Spleen (tissue), 7 donors: ENCODE measurements around the gene DDIT4.

Experiments
- POLR2AphosphoS5 ChIP-seq, 3 donors: sonication (generic); formaldehyde crosslinking; IDR thresholded peaks; one replicate each; pipeline ENCODE4 v1.5.1; 2017; ENCODE audit warnings: antibody characterized with exemption in 3 of 3
- TF ChIP-seq, protein P1 (sequence below), 11 experiments: fragments of 200-600 bp in 7 of 11; fragments of 450-650 bp in 4 of 11; sonication (generic) in 4 of 11; IDR thresholded peaks in 8 of 11; conservative IDR thresholded peaks in 3 of 11; 1 replicate in 7 of 11; 2 replicates in 4 of 11; pipeline versions ENCODE4 v1.4.0 to v1.8.0; 2016 to 2021; ENCODE audit warnings: antibody characterized with exemption in 11 of 11, inconsistent platforms in 4 of 11, mild to moderate bottlenecking in 1 of 11
- donor health status: DM: no; HTN: no; CAD: no; lungs with moderate emphysema.
- donor health status: DM: no; HTN: no; CAD: no.
- donor health status: DM: no; HTN: no; CAD: no.

DNA sequence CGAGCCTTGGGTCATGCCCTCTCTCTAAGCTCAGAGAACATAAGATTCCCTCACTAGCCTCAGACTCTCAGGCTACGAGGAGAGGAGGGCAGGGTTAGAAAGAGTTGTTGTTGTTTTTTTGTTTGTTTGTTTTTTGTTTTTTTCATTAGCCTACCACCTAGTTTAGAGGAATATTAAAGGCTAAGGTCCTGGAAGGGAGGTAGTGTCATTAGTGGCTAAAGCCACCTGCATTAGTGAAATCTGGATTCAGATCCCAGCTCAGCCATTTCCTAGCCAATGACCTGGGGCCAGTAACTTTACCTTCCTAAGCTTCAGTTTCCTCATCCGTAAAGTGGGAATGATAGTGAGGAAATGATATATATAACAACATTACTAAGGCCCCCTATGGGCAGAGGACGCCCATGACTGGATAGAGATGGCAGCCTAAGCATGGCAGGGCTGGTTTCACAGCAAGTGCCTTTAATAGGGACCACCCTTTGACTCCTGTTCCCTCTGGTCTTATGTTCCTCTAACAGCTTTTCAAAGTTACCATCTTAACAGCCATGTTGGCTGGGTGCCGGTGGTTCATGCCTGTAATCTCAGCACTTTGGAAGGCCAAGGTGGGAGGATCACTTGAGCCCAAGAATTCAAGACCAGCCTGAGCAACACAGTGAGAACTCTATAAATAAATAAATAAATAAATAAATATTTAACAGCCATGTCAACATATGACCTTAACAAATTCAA lies 5.1 kb downstream of the DDIT4 start:
- TF ChIP-seq, protein P1, sequence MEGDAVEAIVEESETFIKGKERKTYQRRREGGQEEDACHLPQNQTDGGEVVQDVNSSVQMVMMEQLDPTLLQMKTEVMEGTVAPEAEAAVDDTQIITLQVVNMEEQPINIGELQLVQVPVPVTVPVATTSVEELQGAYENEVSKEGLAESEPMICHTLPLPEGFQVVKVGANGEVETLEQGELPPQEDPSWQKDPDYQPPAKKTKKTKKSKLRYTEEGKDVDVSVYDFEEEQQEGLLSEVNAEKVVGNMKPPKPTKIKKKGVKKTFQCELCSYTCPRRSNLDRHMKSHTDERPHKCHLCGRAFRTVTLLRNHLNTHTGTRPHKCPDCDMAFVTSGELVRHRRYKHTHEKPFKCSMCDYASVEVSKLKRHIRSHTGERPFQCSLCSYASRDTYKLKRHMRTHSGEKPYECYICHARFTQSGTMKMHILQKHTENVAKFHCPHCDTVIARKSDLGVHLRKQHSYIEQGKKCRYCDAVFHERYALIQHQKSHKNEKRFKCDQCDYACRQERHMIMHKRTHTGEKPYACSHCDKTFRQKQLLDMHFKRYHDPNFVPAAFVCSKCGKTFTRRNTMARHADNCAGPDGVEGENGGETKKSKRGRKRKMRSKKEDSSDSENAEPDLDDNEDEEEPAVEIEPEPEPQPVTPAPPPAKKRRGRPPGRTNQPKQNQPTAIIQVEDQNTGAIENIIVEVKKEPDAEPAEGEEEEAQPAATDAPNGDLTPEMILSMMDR (IDR thresholded peaks at IDR 0.05 in 8 of 11, conservative IDR thresholded peaks at IDR 0.05 in 3 of 11), result no peak
- no peak for TF ChIP-seq POLR2AphosphoS5 (IDR thresholded peaks at IDR 0.05)
